GM19099 (cell line): Measurements from ENCODE around the gene MAPK7.

Source experiments
- POLR2A ChIP-seq: IDR thresholded peaks from 3 replicates; pipeline ENCODE4 v1.6.1; 2011; ENCODE audit warnings: low read depth; ENCODE audit not compliant: insufficient read length; ENCODE audit errors: extremely low read depth

The MAPK7 gene

GRCh38 chr17:19369846-19370492 is 8.3 kb upstream of the MAPK7 start:
- TF ChIP-seq POLR2A, result no peak

- TF ChIP-seq POLR2A, result no peak
These were observed 7.8 kb upstream of the MAPK7 start for GRCh38 chr17:19370493-19370960.

GRCh38 chr17:19371259-19372010 is 6.9 kb upstream of the MAPK7 start:
- TF ChIP-seq POLR2A, result no peak

- no peak for TF ChIP-seq POLR2A
These were observed 6.3 kb upstream of the MAPK7 start for GRCh38 chr17:19372011-19372370.

GRCh38 chr17:19372439-19372838 is 5.9 kb upstream of the MAPK7 start:
- no peak for TF ChIP-seq POLR2A

- TF ChIP-seq POLR2A, result no peak
These were observed 5.3 kb upstream of the MAPK7 start for GRCh38 chr17:19372866-19373504.

- TF ChIP-seq POLR2A, result no peak
These were observed 4.2 kb upstream of the MAPK7 start for GRCh38 chr17:19374136-19374535.

- no peak for TF ChIP-seq POLR2A
These were observed 2.6 kb upstream of the MAPK7 start for GRCh38 chr17:19375732-19376131.

- no peak for TF ChIP-seq POLR2A
These were observed 1.5 kb upstream of the MAPK7 start for GRCh38 chr17:19376811-19377210.

GRCh38 chr17:19377602-19378415 is 489 bp upstream of the MAPK7 start:
- TF ChIP-seq POLR2A, result peak; percentile 85

- no peak for TF ChIP-seq POLR2A
These were observed 1.2 kb downstream of the MAPK7 start for GRCh38 chr17:19379361-19380065.

GRCh38 chr17:19380481-19381301 is 2.4 kb downstream of the MAPK7 start:
- TF ChIP-seq POLR2A, result no peak

- TF ChIP-seq POLR2A, result no peak
These were observed 3.1 kb downstream of the MAPK7 start for GRCh38 chr17:19381361-19381740.
